GM18517 (cell line): ENCODE data around the gene KCMF1.

ENCODE experiments used
- ATAC-seq: cut with Tn5 transposase; IDR thresholded peaks from one replicate; pipeline ENCODE4 v1.9.1; 2021; ENCODE audit warnings: mild to moderate bottlenecking, moderate library complexity; ENCODE audit not compliant: unreplicated experiment

The KCMF1 gene

GRCh38 chr2:84954329-84954728 lies 16.6 kb upstream of the KCMF1 start:
- ATAC-seq = no peak

DNA sequence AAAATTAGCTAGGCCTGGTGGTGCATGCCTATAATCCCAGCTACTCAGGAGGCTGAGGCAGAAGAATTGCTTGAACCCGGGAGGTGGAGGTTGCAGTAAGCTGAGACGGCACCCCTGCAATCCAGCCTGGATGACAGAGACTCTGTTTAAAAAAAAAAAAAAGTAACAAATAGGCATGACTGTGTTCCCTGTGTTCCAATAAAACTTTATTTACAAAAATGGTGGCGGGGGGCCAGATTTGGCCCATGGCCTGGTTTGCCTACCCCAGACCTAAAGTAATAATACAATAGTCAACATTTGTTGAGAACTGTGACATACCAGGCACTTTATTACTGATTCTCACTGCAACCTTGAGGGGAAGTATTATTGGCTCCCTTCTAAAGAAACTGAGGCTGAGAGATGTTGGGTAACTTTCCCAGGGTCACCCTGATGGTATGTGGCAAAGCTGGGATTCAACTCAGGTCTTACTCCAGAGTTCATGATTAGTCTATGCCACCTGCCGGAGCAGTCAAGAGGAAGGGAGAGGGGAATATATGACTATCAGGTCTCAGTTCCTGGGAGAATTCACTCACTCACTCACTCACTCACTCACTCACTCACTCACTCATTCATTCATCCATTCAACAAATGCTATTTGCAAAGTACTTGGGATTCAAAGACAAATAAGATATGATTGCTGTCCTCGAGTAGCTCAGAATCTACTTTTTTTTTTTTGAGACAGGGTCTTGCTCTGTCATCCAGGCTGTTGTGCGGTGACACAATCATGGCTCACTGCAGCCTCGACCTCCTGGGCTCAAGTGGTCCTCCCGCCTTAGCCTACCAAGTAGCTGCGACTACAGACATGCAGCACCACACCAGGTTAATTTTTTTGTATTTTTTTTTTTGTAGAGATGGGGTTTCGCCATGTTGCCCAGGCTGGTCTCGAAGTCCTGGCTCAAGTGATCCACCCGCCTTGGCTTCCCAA lies 14.3 kb upstream of the KCMF1 start:
- ATAC-seq = no peak

- no peak for ATAC-seq
Observed at GRCh38 chr2:84957771-84958134, 13.2 kb upstream of the KCMF1 start.

GRCh38 chr2:84958135-84959059 lies 12.6 kb upstream of the KCMF1 start:
- no peak for ATAC-seq

GRCh38 chr2:84959095-84959565 lies 11.8 kb upstream of the KCMF1 start:
- ATAC-seq = no peak

DNA sequence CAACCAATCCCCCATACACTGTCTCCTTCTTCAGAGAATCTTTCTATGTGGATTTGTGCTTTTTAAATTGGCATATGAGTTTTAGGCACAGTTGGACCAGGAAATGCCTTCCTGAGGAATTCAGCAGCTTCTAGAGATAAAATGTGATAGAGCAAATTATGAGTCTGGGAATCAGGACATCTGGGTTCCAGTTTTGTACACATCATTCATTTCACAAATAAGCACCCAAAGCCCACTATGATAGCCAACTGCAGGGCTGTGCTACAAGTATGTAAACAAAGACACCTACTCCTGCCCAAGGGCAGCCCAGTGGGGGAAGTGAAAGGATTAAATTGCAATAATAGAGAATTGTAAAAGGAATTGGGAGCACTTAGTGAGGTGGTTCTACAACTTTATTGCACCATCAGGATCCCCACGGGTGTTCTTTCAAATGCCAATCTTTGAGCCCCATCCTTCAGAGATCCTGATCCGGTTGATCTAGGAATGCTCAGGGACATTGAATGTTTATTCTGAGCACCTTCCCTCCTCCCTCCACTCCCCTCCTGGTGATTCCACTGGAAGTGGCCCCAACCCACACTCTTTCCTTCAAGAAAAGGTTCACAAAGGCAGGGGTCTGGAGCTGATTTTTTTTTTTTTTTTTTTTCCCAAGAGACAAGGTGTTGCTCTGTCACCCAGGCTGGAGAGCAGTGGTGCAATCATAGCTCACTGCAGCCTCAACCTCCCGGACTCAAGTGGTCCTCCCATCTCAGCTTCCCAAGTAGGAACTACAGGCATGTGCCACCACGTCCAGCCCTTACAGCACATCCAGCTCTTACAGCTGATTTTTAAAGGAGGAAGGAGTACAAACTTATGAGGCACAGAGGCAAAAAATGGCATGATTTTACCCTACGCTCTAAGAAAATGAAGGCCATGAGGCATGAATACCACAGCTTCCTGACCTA lies 11.1 kb upstream of the KCMF1 start:
- ATAC-seq = no peak

- ATAC-seq = no peak
Observed at GRCh38 chr2:84962917-84963316, 8.0 kb upstream of the KCMF1 start.

DNA sequence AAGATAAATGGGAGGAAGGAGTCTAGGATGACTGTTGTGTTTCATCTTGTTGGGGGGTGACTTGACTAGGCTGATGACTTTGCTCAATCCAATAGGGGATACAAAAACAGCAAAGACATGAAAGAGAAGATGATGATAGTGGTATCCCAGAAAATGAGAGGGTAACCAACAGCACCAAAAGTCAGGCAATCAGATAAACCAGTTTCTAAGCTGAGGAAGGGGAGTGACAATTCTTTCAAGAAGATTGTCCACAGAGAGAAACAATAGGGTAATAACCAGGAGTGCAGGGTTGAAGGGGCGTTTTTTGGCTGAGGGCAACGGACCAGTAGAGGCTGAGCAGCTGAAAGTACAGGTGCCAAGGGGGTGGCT lies 7.7 kb upstream of the KCMF1 start:
- no peak for ATAC-seq

GRCh38 chr2:84963692-84964405 lies 7.1 kb upstream of the KCMF1 start:
- no peak for ATAC-seq

DNA sequence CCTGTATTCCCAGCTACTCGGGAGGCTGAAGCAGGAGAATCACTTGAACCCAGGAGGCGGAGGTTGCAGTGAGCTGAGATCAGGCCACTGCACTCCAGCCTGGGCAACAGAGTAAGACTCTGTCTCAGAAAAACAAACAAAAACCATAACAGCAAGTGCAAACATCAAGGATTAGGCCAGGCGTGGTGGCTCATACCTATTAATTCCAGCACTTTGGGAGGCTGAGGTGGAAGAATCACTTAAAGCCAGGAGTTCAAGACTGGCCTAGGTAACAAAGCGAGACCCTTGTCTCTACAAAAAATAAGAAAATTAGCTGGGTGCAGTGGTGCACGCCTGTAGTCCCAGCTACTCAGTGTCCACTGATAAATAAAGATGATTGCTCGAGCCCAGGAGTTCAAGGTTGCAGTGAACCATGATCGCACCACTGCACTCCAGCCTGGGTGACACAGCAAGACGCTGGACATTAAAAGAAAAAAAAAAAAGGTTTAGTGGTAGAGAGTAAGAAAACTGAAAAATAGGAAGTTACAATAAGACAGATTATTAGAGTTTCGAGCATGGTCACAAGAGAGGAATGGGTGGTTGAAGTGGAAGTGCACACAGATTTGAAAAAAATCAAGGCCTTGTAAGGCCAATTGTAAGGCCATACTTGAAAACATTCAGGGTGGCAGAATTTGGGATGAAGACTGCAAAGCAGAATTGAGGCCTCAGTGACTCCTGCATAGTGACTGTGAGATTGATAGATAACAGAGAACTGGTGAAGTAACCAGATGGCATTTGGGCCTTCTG lies 6.4 kb upstream of the KCMF1 start:
- ATAC-seq = no peak

DNA sequence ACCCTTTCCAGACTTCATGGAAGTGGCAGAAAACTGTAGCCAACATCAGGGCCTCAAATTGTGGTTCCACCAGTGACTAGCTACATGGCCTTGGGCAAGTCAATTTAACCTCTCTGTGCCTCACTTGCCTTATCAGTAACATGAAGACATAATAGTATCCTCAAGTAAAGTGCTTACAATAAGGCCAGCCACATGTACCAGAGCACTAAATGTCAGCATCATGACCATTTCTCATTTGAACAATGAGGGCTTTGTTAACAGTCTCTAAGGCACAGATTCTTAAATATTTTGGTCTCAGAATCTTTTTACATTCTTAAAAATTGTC lies 5.8 kb upstream of the KCMF1 start:
- ATAC-seq = no peak

- no peak for ATAC-seq
Observed at GRCh38 chr2:84965827-84966226, 5.1 kb upstream of the KCMF1 start.

- ATAC-seq = no peak
Observed at GRCh38 chr2:84966731-84967130, 4.2 kb upstream of the KCMF1 start.

GRCh38 chr2:84969511-84970209 lies 1.3 kb upstream of the KCMF1 start:
- no peak for ATAC-seq

- ATAC-seq = peak; percentile 38
Observed at GRCh38 chr2:84970210-84970867, 622 bp upstream of the KCMF1 start.

- ATAC-seq = peak; percentile 33
Observed at GRCh38 chr2:84971510-84972206, 697 bp downstream of the KCMF1 start.

DNA sequence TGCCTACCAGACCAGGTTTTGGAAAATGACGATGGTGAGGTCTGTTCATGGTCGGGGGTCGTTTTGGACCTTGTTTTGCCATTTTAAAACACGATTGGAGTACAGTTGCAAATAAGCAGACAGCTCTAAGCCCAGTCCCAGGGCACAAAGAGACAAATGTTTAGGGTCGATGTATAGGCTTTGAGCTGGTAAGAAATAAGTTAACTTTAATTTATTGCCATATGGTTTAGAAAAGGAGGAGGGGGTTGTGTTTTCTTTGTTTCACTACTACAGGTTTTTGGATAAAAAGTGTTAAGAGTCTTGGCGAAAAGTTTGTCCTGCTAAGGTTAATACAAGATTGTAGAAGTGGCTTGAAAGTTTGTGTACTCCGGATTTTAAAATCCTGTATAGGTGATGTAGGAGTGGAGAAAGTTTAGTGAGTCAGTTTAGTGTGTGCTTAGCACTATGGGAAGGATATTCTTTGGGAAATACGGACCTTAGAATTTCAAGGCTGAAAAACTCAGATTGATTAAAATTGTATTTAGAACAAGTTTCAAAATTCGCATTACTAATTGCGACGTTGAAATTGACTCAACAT lies 1.3 kb downstream of the KCMF1 start:
- ATAC-seq = peak; percentile 3
